Psoas muscle (tissue), 8 donors: ENCODE measurements around the gene SH3GL2. TPM values are rescaled to one million over a fixed set of nuclear protein-coding genes. Genes with fewer than 3 reads are reported as not detected.

ENCODE experiments used
- ATAC-seq, 4 donors: fragments of 200-7000 bp; cut with Tn5 transposase; one replicate each; pipeline ENCODE4 v1.9.1; 2020; ENCODE audit warnings: moderate library complexity in 3 of 4, mild to moderate bottlenecking in 2 of 4
- DNase-seq, 2 donors: peaks; one replicate each; pipeline ENCODE4 v3.0.0-alpha.2; 2020
- H3K27ac ChIP-seq: fragments of 200-600 bp; one replicate; pipeline ENCODE4 v1.8.0; 2022
- H3K27me3 ChIP-seq, 3 donors: fragments of 200-600 bp in 1 of 3; one replicate each; pipeline versions ENCODE4 v1.6.1 to v1.8.0; 2013 to 2022; ENCODE audit warnings: low read length in 2 of 3, mild to moderate bottlenecking in 2 of 3, moderate library complexity in 1 of 3; ENCODE audit not compliant: insufficient read depth in 3 of 3
- H3K36me3 ChIP-seq, 2 donors: fragments of 200-600 bp in 1 of 2; one replicate each; pipeline versions ENCODE4 v1.6.1 to v1.8.0; 2013 to 2022; ENCODE audit warnings: low read depth in 1 of 2, mild to moderate bottlenecking in 1 of 2, moderate library complexity in 1 of 2; ENCODE audit not compliant: insufficient read depth in 1 of 2
- H3K4me1 ChIP-seq: fragments of 200-600 bp; one replicate; pipeline ENCODE4 v1.8.0; 2022
- H3K4me3 ChIP-seq: fragments of 200-600 bp; one replicate; pipeline ENCODE4 v1.8.0; 2022; ENCODE audit warnings: mild to moderate bottlenecking
- H3K9me3 ChIP-seq: fragments of 200-600 bp; one replicate; pipeline ENCODE4 v1.8.0; 2022
- CTCF ChIP-seq: fragments of 200-600 bp; IDR thresholded peaks from one replicate; pipeline ENCODE4 v1.8.0; 2022; ENCODE audit warnings: antibody characterized with exemption
- WGBS, 3 donors: extraction: QIAGEN DNeasy Blood & Tissue Kit; methylation state at CpG; one replicate each; pipeline versions ENCODE4 v1.1.6 to v1.1.7; 2013; 5-methylcytosine and 5-hydroxymethylcytosine counted together
- intact Hi-C, 2 donors: fragments of 100-400 bp; cut with DNase I; formaldehyde crosslinking; loops; one replicate each; pipeline versions ENCODE4 v1.11.0 to v1.14.2; 2022
- long read RNA-seq, 2 donors: library from polyadenylated mRNA; unstranded; transcript quantifications; one replicate each; pipeline ENCODE4 v2.0.0, GENCODE V29; 2021
- polyA plus RNA-seq, 3 donors: library from polyadenylated mRNA; stranded (reverse); fragments of 200-250 nt; gene quantifications; one replicate each; pipeline ENCODE4 v1.2.3, GENCODE V29; 2013
- total RNA-seq, 4 donors: library from RNA; stranded (reverse); fragmentation: NEBNext Ultra II Directional in 2 of 4; extraction: Animal tissue kit (Norgen Biotek cat#: 25700) in 2 of 4; gene quantifications; one replicate each; pipeline versions ENCODE4 v1.2.1 to v1.2.4, GENCODE V29; 2021 to 2023
- donor health status: healthy with polysubstance abuse.
- donor health status: DM: no; HTN: no; CAD: no; lungs with moderate emphysema.
- donor health status: Bipolar disorder and iron deficiency.
- donor health status: healthy.
- donor health status: DM: yes; HTN: yes; CAD: no.
- donor health status: DM: no; HTN: no; CAD: no.
- donor health status: DM: no; HTN: no; CAD: no.
- donor health status: DM: yes; HTN: yes; CAD: no.

The SH3GL2 gene
- total RNA-seq (not detected), polyA plus RNA-seq (under 1 TPM in 1 of 3 donors, not detected in 2; 0.08 TPM)
- long read RNA-seq, donor 1: 0 reads
- long read RNA-seq, donor 2: 0 reads

GRCh38 chr9:17578911-17579793, at the start of gene SH3GL2:
Gene SH3GL2, plus strand, starts transcription at chr9:17579066.
- WGBS, 3 donors: 0 to 1% (median 1%) methylated on average over 56 to 109 of the region's 109 CpGs
- H3K36me3 ChIP-seq: no peaks in the 10 kb centered on the region
- peaks cover 5 to 43% (median 21%) of the 10 kb centered on the region in 3 donors for H3K27me3 ChIP-seq
- no peak for TF ChIP-seq CTCF
- H3K9me3 ChIP-seq: no peaks in the 10 kb centered on the region
- H3K4me3 ChIP-seq: peak within 1 kb of the TSS; percentile 58
- H3K27ac ChIP-seq: no peak within 1 kb of the TSS
- intact Hi-C loops: no loop called here
- peaks cover 6% of the 10 kb centered on the region for H3K4me1 ChIP-seq
- ATAC-seq (peak in 1 of 4 donors; percentile 21), DNase-seq (peak in 1 of 2 donors; percentile 46)

GRCh38 chr9:17531642-17532254, 47.1 kb upstream of the SH3GL2 start:
- H3K4me3 ChIP-seq: no peak overlapping the region
- intact Hi-C loops: loop anchor here (5.0 to 10.0 kb wide), 2 partner anchors 271 to 683 kb away; no protein-coding TSS in a partner anchor
- DNase-seq: no peak

GRCh38 chr9:17532461-17532860, 46.4 kb upstream of the SH3GL2 start:
- H3K9me3 ChIP-seq: no peaks in the 10 kb centered on the region
- intact Hi-C loops: loop anchor here (5.0 to 10.0 kb wide), 2 partner anchors 270 to 682 kb away; no protein-coding TSS in a partner anchor

More at GRCh38 chr9:17531642-17532254, 47.1 kb upstream of the SH3GL2 start:
- Histone ChIP-seq H3K36me3 (no peaks in the 10 kb centered on the region), H3K9me3 (no peaks in the 10 kb centered on the region), H3K27me3 (peaks cover 0 to 2% (median 0%) of the 10 kb centered on the region in 3 donors), H3K27ac (no peak overlapping the region), H3K4me1 (no peaks in the 10 kb centered on the region)
- no peak for ATAC-seq
- peak; percentile 42 for TF ChIP-seq CTCF
- 46 to 50% (median 48%) methylated on average over 10 of the region's 10 CpGs for WGBS, 3 donors

DNA sequence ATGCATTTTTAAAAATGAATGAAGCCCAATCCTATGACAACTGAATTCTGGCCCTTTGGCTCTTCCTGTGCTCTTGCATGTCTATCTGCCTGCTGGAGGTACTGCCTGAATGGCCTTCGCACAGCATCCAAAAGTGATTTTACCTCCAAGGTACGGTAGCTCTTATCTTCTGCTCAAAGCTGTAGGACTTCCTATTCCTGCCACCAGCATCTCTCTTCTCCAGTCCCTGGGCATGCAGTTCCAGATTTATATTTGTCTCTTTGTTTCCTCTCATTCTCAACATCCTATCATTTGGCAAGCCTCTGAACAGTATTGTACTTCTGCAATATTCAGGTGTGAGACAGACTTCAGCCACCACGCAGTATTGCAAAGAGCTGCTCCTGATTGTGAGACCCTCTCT, 43.7 kb upstream of the SH3GL2 start:
- H3K27me3 ChIP-seq: peaks cover 0 to 2% (median 0%) of the 10 kb centered on the region in 3 donors
- ATAC-seq (no peak), DNase-seq (no peak)
- no peak for TF ChIP-seq CTCF
- H3K27ac ChIP-seq: no peak overlapping the region
- WGBS, 3 donors: 89 to 96% (median 92%) methylated on average over 3 of the region's 3 CpGs
- H3K4me3 ChIP-seq: no peak overlapping the region
- intact Hi-C loops: loop anchor here in 1 of 2 donors (10.0 kb wide), 1 partner anchor 680 kb away; no protein-coding TSS in a partner anchor
- no peaks in the 10 kb centered on the region for H3K4me1 ChIP-seq
- no peaks in the 10 kb centered on the region for H3K36me3 ChIP-seq
- no peaks in the 10 kb centered on the region for H3K9me3 ChIP-seq

More at GRCh38 chr9:17532461-17532860, 46.4 kb upstream of the SH3GL2 start:
- Histone ChIP-seq H3K4me1 (no peaks in the 10 kb centered on the region), H3K4me3 (no peak overlapping the region), H3K27ac (no peak overlapping the region), H3K27me3 (peaks cover 0 to 2% (median 0%) of the 10 kb centered on the region in 3 donors), H3K36me3 (no peaks in the 10 kb centered on the region)
- WGBS, 3 donors: 72 to 80% (median 79%) methylated on average over 6 of the region's 6 CpGs
- no peak for DNase-seq
- TF ChIP-seq CTCF: no peak
- ATAC-seq: no peak
